Panc1 (cell line): ENCODE measurements around the gene CRISPLD2.

Experiments
- POLR2AphosphoS5 ChIP-seq: IDR thresholded peaks from 2 replicates; pipeline ENCODE4 v1.6.1; 2012; ENCODE audit warnings: mild to moderate bottlenecking, low read depth, low read length, moderate library complexity
- SIN3A ChIP-seq: IDR thresholded peaks from 2 replicates; pipeline ENCODE4 v1.6.1; 2012; ENCODE audit warnings: low read depth, mild to moderate bottlenecking, low read length, moderate library complexity, borderline replicate concordance; ENCODE audit not compliant: insufficient read depth
- TCF7L2 ChIP-seq: IDR thresholded peaks from 2 replicates; pipeline ENCODE4 v1.6.1; 2011; ENCODE audit warnings: mild to moderate bottlenecking, low read depth, low read length, inconsistent platforms
- TF ChIP-seq, protein P1 (sequence below), 2 experiments: IDR thresholded peaks; 2 replicates each; pipeline ENCODE4 v1.6.1; 2011 to 2012; ENCODE audit warnings: low read depth in 2 of 2, control low read depth in 1 of 2, low read length in 1 of 2, mild to moderate bottlenecking in 1 of 2, moderate library complexity in 1 of 2; ENCODE audit not compliant: insufficient read depth in 1 of 2
- TF ChIP-seq, protein P2 (sequence below): fragments of 450-650 bp; IDR thresholded peaks from 2 replicates; pipeline ENCODE4 v1.5.1; 2017; ENCODE audit warnings: mild to moderate bottlenecking

DNA sequence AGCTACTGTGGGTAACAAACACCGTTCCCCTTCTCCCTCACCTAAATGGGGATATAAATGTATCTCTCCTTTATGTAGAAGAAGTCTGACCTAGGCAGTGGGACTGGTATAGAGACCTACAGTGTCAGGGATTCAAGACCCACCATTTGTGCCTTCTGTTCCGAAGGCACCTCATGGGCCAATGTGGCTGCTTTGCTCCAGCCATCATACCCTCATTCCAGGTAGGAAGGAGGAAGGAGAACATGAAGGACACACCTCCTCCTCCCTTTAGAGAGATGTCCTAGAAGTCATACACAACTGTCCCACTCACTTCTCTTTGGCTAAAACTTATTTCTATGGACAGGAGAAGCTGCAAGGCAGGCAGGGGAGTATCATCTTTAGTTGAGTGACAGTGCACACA is 8.3 kb upstream of the CRISPLD2 start:
- TF ChIP-seq, protein P1, sequence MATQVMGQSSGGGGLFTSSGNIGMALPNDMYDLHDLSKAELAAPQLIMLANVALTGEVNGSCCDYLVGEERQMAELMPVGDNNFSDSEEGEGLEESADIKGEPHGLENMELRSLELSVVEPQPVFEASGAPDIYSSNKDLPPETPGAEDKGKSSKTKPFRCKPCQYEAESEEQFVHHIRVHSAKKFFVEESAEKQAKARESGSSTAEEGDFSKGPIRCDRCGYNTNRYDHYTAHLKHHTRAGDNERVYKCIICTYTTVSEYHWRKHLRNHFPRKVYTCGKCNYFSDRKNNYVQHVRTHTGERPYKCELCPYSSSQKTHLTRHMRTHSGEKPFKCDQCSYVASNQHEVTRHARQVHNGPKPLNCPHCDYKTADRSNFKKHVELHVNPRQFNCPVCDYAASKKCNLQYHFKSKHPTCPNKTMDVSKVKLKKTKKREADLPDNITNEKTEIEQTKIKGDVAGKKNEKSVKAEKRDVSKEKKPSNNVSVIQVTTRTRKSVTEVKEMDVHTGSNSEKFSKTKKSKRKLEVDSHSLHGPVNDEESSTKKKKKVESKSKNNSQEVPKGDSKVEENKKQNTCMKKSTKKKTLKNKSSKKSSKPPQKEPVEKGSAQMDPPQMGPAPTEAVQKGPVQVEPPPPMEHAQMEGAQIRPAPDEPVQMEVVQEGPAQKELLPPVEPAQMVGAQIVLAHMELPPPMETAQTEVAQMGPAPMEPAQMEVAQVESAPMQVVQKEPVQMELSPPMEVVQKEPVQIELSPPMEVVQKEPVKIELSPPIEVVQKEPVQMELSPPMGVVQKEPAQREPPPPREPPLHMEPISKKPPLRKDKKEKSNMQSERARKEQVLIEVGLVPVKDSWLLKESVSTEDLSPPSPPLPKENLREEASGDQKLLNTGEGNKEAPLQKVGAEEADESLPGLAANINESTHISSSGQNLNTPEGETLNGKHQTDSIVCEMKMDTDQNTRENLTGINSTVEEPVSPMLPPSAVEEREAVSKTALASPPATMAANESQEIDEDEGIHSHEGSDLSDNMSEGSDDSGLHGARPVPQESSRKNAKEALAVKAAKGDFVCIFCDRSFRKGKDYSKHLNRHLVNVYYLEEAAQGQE (IDR thresholded peaks at IDR 0.05; ENCODE audit: insufficient read depth in 1 of 2, low read depth in 2 of 2, low read length in 1 of 2): no peak
- TF ChIP-seq, protein P2, sequence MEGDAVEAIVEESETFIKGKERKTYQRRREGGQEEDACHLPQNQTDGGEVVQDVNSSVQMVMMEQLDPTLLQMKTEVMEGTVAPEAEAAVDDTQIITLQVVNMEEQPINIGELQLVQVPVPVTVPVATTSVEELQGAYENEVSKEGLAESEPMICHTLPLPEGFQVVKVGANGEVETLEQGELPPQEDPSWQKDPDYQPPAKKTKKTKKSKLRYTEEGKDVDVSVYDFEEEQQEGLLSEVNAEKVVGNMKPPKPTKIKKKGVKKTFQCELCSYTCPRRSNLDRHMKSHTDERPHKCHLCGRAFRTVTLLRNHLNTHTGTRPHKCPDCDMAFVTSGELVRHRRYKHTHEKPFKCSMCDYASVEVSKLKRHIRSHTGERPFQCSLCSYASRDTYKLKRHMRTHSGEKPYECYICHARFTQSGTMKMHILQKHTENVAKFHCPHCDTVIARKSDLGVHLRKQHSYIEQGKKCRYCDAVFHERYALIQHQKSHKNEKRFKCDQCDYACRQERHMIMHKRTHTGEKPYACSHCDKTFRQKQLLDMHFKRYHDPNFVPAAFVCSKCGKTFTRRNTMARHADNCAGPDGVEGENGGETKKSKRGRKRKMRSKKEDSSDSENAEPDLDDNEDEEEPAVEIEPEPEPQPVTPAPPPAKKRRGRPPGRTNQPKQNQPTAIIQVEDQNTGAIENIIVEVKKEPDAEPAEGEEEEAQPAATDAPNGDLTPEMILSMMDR: no peak
- no peak for TF ChIP-seq POLR2AphosphoS5
- TF ChIP-seq TCF7L2: no peak
- no peak for TF ChIP-seq SIN3A
